Measurements from ENCODE around the gene ADGRB3.
A peak's percentile ranks its signal among the peaks of the same experiment; 100 is the strongest.
"Not testable (repeated sequence)": the region's sequence is repeated elsewhere in the genome, so short reads cannot be mapped to it uniquely, and the experiment has no call there.

Gene ADGRB3

DNA sequence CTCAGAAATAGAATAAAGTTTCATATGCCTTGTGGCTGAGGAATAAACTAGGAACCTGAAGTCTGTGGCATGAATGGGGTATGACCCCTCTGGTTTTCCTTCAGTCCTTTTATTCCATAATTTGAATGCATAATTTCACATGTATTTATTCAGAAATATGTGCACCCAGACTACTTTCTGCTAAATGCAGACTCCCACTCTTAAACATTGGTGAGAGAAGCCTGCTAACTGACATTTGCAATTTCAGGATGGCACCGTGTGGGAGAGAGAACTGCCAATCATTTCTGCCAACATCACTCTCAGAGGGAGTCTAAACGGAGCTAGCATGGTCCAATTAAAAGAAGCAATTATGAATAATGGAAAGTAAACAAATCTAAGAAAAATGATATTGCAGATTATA is 141.3 kb downstream of the ADGRB3 start:
- in situ Hi-C loops (cut with MboI; ENCODE audit: low pct_unique_long_range_greater_than_20kb, low sequenced_read_pairs, unreplicated experiment): no loop called here
- DNase-seq (ENCODE audit: low spot score): no peak
- TF ChIP-seq, protein P1, sequence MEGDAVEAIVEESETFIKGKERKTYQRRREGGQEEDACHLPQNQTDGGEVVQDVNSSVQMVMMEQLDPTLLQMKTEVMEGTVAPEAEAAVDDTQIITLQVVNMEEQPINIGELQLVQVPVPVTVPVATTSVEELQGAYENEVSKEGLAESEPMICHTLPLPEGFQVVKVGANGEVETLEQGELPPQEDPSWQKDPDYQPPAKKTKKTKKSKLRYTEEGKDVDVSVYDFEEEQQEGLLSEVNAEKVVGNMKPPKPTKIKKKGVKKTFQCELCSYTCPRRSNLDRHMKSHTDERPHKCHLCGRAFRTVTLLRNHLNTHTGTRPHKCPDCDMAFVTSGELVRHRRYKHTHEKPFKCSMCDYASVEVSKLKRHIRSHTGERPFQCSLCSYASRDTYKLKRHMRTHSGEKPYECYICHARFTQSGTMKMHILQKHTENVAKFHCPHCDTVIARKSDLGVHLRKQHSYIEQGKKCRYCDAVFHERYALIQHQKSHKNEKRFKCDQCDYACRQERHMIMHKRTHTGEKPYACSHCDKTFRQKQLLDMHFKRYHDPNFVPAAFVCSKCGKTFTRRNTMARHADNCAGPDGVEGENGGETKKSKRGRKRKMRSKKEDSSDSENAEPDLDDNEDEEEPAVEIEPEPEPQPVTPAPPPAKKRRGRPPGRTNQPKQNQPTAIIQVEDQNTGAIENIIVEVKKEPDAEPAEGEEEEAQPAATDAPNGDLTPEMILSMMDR (IDR thresholded peaks at IDR 0.05; ENCODE audit: extremely low read depth, insufficient read depth, missing control alignments): no peak

DNA sequence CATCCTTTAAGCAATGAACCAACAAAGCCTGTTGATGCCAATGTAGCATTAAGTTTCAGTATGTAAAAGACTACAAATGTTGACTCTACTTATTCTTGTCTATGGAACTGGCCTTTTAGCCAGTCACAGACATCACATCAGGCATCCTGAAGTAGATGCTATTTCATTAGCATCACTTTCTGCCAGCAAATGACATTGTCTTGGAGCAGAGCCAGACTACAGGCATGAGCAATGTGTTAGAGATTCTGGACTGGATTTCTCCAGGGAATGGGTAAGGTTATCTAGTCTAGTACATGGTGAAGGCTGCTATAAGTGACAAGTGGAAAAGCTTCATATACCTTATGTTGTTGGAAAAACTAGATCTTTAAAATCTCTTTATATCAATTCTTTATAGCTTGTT is 142.9 kb downstream of the ADGRB3 start:
- TF ChIP-seq, protein P1 (IDR thresholded peaks at IDR 0.05; ENCODE audit: extremely low read depth, insufficient read depth, missing control alignments): no peak
- no peak for DNase-seq (ENCODE audit: low spot score)
- in situ Hi-C loops (cut with MboI; ENCODE audit: low pct_unique_long_range_greater_than_20kb, low sequenced_read_pairs, unreplicated experiment): no loop called here

DNA sequence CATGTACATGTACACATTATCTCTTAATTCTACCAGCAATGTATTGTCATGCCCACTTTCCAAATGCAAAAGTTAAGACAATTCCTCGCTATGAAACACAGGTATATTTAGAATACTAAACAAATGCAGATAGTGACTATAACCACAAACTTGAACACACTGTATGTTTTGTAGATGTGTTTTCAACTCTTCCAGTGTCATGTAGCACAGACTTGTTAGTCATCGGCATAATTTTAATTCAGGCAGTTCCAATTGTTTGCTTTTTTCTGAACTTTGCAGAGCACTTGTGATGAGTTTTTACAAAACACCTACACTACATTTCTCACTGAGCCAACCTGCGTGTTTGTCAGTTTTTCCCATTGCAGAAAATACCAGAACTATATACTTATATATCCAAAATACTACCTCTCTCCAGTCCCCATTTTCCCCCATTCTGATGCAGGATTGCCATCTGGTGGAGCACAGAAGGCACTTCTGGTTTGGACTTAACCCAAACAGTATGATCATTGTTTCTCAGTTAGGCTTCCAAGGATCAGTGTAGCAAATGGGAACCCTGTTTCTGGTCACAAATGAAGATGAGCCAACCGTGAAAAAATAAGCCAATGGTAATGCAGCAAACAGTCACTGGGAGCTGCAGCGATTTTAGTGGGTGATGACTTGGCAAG is 143.4 kb downstream of the ADGRB3 start:
- TF ChIP-seq, protein P1 (IDR thresholded peaks at IDR 0.05; ENCODE audit: extremely low read depth, insufficient read depth, missing control alignments): peak; percentile 52
- in situ Hi-C loops (cut with MboI; ENCODE audit: low pct_unique_long_range_greater_than_20kb, low sequenced_read_pairs, unreplicated experiment): no loop called here
- no peak for DNase-seq (ENCODE audit: low spot score)

DNA sequence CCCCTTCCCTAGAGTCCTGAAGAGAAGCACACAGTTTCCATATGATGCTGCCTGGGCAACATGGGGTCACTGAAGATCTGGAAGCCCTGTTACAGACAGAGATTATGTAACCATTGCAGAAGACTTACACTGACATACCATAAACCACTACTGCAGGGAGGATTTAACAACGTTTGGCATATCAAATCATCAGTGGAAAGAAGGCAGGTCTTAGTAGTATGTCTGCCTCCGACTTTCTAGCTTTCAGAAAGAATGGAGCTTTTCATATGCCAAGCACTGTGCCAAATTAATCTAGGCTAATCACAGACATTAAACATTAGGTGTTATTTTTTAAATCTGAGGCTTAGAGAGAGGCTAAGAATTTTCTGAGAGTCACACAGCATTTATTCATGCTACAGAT is 144.3 kb downstream of the ADGRB3 start:
- in situ Hi-C loops (cut with MboI; ENCODE audit: low pct_unique_long_range_greater_than_20kb, low sequenced_read_pairs, unreplicated experiment): no loop called here
- no peak for DNase-seq (ENCODE audit: low spot score)
- TF ChIP-seq, protein P1 (IDR thresholded peaks at IDR 0.05; ENCODE audit: extremely low read depth, insufficient read depth, missing control alignments): no peak

DNA sequence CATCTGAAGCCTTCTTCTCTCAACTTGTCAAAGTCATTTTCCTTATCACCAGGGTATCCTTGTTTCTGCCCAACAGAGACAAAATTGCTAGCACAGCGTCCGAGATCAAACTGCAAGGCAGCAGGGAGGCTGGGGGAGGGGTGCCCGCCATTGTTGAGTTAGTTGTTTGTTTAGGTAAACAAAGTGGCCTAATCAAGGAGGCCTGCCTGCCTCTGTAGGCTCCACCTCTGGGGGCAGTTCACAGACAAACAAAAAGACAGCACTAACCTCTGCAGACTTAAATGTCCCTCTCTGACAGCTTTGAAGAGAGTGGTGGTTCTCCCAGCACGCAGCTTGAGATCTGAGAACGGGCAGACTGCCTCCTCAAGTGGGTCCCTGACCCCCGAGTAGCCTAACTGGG is 155.0 kb downstream of the ADGRB3 start:
- DNase-seq (ENCODE audit: low spot score); in situ Hi-C loops (cut with MboI; ENCODE audit: low pct_unique_long_range_greater_than_20kb, low sequenced_read_pairs, unreplicated experiment): not testable (repeated sequence)

DNA sequence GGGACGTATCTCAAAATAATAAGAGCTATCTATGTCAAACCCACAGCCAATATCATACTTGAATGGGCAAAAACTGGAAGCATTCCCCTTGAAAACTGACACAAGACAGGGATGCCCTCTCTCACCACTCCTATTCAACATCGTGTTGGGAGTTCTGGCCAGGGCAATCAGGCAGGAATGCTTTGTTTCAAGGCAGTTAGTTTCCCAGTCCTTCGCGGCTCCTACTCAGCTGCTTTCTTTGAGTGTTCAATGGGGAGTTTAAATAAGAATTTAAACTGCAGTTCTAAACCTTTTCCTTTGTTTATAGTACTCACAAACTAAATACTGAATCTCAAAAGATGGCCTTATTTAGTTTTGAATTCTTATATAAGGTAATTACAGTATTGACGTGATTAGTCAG is 179.9 kb downstream of the ADGRB3 start:
- DNase-seq (ENCODE audit: low spot score); in situ Hi-C loops (cut with MboI; ENCODE audit: low pct_unique_long_range_greater_than_20kb, low sequenced_read_pairs, unreplicated experiment): not testable (repeated sequence)

DNA sequence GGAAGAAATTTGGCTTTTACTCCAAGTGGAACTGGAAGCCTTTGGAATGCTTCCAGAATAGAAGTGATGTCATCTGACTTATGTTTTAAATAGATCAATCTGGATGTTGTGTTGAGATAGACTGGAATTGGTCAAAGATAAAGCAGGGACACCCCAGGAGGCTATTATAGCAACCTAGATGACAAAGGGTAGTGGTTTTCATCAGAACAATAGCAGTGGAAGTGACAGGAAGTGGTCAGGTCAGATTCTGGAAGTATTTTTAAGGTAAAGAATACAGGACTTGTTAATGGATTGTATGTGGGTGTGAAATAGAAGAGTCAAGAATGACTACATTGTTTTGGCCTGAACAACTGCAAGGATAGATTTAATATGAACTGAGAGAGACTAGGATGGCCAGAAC is 191.4 kb downstream of the ADGRB3 start:
- in situ Hi-C loops (cut with MboI; ENCODE audit: low pct_unique_long_range_greater_than_20kb, low sequenced_read_pairs, unreplicated experiment): no loop called here
- no peak for DNase-seq (ENCODE audit: low spot score)

More for the DNA sequence above, 191.4 kb downstream of the ADGRB3 start:
- TF ChIP-seq, protein P1 (IDR thresholded peaks at IDR 0.05; ENCODE audit: extremely low read depth, insufficient read depth, missing control alignments): no peak

Data from GM13977 (cell line).